HG02759 (cell line): ENCODE data around the gene CAT.

Experiments used
- ATAC-seq: cut with Tn5 transposase; IDR thresholded peaks from one replicate; pipeline ENCODE4 v1.9.1; 2021; ENCODE audit warnings: mild to moderate bottlenecking, moderate library complexity; ENCODE audit not compliant: unreplicated experiment

CAT gene

DNA sequence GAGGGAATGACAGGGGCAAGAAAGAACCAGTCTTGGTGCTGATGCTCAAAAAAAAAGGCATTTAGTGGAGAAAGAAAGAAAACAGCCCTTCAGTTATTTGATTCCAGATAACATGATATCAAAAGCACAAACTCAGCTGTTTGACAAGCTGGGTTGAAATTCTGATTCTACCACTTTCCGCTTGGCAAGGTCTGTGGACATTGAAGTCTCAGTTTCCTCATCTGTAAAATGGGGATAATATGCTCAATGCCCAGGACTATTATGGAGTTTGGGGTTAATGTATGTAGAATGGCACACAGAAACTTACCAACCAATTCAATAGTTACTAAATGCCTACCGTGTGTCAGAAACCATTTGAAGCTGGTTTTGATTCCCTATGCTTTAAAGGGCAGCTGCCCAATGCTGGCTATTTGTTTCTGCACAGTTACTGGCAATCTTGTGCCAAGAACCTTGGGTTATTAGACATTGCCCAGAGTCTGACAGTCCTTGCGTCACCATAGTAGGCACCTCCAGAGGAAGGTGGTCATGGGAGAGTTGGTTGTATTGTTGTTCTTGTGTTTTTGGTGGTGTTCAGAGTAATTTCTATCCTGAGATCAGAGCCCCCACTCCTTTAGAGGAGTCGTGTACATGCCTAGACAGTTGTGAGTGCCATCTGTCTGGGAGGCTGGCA is 55.3 kb downstream of the CAT start:
- ATAC-seq, result no peak

DNA sequence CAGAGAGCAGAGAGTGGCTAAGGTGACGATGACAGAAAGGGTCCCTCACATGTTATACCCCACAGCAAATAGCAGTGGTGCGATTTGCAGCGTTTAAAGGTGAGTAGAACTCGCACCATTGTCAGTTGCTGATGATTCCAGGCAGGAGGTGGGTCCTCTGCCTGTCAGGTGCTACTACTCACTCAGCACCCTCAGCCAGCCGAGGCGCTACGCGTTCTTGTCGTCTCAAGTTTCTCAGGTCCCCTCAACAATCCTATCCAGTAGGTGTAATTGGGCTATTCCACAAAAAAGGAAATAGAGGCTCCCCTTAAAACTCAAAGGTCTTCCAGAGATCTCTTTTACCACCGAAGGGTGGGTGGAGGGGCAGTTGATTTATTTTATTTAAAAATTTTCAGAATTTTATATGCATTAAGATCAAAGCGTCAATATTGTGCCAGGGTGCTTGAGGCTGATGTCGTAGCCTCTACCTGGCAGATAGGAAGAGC is 56.5 kb downstream of the CAT start:
- no peak for ATAC-seq

DNA sequence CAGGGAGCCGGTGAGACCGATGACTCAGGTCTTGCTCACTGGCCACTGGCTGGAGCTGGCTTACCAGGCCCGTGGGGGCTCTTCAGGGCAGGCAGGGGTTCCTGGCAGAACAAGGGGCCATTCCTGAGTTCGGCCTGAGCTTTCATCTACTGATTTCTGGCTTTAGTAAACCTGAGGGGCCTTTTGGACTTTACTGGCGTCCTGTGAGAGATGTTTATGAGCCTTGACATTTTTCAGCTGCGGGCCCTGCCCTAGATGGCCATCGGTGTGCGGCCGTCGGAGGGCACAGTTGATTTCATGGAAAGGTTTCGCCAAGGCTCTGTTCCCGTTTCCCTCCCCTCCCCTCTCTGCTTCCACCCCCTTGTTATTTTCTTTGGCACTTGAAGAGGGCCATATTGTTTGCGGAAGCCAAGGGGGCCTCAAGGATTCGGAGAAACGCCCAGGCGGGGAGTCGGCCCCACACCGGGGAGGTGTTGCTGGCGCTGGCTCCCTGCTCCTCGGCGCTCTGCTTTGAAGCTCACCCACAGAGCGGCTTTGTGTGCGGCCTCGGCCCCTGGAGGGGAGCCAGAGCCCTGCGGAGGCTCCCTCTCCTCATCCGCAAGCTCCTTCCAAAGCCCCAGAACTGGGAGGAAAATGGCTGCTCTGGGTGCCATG is 57.1 kb downstream of the CAT start:
- ATAC-seq, result no peak

DNA sequence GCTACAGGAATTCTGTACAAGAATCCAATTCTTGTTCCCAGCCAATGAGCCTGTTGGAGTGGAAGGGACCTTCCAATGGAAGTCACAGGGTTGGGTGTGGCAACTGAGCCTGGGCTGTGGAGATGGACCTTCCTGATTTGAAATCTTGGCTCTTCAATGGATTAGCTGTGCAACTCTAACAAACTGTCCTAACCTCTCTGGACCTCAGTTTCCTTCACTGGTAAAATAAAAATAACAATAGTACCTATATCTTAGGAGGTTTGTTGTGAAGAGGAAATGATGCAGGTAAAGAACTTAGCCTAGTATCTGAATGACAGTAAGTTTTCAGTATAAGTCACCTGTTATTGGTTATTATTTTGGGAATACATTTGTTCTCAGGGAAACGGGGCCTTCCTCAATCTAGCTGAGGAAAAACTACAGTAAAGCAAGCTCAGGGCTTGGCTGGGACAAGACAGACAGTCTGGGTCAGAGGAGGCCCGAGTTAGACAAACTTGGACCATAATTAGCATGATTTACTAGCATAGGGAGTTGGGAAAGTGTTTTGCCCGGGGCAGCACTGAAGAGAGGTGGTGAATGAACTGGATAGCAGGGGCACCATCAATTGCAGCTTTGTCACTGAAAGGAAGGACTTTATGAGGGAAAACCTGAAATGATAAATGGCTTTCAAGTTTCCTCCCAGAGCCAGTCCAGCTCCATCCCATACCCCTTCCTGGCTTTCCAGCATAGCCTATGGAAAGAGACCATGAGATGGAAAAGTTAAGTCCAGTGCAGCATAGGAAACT is 61.2 kb downstream of the CAT start:
- no peak for ATAC-seq

DNA sequence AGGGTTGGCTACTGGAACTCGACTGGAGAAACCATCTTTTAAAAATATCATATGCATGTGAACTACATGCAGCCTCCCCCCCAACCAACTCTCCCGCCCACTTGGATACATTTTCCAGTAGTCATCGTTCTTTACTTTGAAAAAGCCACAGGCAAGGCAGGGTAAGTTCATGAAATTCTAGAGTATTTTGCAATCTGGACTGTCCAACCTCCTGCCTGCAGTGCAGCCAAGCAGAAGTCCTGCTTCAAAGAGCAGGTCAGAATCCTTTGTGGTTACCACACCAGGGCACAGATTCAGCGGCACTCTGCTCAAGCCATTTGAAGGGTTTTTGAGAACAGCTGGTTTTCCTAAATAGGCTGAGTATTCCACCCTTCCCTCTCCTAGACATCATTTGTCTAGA is 62.8 kb downstream of the CAT start:
- ATAC-seq, result no peak

DNA sequence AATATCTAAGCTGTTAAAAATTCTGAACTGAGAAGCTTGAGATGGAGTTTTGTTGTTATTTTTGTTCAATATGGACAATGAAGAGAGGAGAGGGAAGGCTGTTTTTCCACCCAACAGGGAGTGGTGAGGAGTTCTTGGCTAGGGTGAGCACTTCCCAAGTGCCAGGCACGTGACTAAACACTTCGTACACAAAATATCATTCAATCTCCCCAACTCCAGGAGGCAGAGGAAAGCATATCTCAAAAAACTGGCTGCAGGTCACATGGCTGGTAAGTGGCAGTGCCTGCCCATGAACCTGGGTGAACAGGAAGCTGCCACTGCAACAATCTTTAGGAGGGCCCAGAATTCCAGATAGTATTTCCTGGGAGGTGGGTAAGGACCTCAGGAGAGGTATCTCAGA is 63.2 kb downstream of the CAT start:
- no peak for ATAC-seq

DNA sequence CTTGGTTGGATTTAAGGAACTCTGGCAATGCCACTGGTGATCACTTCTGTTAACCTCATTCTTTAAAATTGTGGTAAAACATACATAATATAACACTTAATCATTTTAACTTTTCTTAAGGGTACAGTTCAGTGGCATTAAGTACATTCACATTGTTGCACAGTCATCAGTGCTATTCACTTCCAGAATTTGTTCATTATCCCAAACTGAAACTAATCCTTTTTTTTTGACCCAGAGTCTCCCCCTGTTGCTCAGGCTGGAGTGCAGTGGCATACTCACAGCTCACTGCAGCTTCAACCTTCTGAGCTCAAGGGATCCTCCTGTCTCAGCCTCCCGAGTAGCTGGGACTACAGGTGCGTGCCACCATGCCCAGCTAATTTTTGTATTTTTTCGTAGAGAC is 64.2 kb downstream of the CAT start:
- ATAC-seq, result no peak

DNA sequence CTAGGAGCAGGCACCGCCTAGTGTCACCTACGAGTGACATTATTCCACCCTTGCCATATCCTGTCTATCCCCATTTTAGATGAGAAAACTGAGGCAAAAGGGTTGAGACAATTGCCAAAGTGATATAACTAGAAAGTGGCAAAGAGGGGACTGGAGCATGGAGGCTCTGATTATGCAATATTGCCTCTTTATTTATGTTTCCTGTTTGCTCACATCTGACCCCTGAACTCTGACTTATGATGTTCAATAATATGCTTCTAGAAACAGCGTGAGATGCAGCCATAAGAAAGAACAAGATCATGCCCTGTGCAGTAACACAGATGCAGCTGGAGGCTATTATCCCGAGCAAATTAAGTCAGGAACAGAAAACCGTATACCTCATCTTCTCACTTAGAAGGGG is 67.1 kb downstream of the CAT start:
- ATAC-seq, result no peak

DNA sequence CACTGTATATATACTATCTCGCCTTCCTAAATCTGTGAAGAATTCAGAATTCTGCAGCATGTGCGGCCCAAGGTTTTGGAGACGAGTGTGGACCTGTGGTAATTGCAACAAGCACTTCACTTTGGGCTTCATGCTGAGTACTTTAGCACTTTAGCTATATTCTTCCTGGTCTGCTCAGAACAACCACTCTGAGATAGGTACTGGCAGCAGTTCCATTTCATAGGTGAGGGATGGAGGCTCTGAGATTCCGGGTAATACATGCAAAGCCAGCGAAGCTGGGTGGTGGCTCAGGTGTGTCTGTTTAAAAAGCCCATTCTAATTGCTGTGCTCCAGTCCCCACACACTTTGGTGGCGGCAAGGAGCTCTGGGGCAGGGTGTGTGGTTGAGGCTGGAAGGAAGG is 68.4 kb downstream of the CAT start:
- ATAC-seq, result no peak

DNA sequence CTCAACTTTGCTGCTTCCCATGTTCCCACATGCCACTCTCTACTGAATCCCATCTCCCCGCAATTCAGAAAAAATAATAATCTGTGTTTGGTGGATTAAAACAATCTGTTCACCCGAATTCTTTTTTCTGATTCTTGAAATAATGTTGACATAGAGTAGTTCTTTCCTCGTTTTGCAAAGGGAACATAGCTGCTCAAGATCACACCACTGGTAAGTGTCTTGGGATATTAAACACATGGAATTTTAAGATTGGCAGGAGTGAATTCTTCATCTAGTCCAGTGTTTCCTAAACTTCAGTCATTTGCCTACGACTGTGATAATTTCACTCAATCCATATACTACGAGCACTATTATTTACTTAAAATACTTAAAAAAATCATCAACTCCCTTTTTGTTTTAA is 68.9 kb downstream of the CAT start:
- no peak for ATAC-seq

DNA sequence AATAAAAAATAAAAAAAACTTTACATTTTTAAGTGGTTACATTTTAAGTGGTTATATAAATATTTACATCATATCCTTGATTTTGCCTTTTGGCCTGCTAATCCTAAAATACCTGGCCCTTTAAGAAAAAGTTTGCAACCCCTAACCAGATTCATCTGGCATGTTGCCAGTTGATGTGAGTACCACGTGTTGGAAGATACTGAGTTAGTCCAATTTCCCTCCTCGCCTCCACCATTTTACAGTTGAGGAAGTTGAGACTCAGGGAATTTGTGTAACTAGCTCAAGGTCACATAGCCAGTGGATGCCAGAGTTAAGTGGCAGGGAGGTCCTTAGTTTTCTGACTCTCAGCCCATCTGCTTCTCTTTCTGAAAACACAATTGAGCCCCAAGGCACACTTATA is 69.8 kb downstream of the CAT start:
- no peak for ATAC-seq

DNA sequence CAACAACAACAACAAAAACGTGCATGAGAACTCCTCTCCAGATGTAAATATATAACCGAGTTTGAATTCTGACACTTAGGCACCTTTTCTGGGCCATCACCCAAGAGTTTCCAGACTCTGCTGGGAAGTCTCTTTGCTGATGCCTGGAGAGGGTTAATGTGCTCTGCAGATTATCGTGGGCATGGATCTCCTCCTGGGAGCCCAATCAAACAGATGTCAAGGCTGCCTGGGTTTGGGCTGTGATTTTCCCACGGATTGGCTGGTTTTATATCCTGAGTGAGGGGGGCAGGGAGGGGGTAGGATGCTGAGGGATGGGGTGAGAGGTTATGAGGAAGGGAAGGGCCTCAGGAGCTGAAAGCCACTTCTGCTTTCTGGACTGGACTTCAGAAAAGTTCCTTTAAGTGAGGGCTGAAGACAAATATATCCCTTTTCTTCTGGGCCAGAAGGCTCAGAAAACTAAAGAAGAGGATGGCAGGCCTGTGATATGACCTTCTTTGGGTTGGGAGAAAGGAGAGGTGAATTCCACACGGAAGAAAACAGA is 70.7 kb downstream of the CAT start:
- no peak for ATAC-seq

DNA sequence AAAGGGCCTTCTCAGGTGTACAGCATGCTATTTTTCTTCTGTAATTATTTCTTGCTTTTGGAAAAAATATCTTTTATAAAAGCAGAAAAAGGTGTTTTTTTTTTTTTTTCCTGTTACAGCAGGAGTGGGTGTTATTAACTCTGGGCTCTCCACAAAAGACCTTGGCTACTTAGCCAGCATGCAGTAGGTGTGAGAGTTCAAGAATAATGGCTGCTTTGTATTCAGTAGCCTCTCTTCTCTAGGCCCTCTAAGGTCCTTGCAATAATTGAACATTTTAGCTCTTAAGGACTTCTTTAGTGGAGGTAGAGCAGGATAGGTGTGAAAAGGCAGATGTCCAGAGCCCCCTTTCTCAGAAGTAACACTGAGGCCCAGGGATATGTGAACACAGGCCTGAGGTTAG is 71.5 kb downstream of the CAT start:
- no peak for ATAC-seq

DNA sequence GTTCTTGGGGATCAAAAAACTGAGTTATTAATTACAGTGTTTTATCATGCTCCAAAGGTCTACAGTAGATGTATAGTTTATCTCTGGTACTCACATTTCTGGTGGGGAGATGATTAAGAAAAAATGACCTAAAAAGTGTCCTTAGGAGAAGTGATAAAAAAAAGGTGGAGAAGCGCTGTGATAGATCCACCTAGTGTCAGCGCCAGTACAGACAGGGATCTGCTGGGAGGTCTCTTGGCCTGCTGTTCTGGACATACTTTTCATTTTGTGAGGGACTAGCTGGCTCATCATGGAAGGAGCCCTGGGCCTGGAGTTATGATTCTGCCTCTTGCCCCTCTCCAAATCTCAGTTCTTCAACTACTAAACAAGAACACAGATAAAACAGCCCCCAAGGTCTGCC is 71.9 kb downstream of the CAT start:
- ATAC-seq, result no peak

DNA sequence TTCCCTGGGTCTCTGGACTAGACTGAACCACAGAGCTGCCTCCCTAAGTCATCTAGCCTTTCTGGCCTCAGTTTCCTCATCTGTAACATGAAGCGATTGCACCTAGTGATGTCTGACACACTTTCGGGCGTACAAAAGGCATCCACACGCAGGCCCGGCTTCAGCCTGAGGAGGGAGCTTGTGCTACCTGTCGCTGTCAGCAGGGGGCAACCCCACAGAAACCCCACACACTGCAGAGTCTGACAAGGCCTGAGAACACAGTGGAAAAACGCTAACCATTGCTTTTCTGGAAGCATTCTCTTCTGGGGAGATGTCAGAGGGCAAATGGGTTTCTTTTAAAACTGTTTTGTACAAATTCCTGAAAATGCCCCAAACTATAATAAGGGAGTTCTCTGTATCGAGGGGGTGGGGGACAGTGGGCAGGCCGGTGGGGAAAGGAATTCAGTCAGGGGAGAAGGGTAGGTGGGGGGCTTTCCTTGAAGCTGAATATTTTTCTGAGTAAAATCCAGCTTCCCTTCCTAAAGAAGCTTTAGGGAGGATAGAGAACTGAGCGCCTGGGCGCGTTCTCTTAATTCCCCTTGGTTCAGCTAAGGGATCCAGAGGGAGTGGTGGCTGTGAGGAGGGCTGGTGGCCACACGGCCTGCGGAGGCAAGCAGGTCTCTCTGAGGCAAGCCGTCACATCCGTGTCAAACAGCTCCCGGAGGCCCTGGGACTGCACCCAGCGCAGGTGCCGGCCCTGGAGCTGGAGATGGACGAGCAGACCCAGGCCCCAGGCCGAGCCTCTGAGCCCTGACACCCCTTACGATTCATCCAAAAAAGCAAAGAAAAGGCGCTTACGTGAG is 74.3 kb downstream of the CAT start:
- ATAC-seq, result peak; percentile 98

DNA sequence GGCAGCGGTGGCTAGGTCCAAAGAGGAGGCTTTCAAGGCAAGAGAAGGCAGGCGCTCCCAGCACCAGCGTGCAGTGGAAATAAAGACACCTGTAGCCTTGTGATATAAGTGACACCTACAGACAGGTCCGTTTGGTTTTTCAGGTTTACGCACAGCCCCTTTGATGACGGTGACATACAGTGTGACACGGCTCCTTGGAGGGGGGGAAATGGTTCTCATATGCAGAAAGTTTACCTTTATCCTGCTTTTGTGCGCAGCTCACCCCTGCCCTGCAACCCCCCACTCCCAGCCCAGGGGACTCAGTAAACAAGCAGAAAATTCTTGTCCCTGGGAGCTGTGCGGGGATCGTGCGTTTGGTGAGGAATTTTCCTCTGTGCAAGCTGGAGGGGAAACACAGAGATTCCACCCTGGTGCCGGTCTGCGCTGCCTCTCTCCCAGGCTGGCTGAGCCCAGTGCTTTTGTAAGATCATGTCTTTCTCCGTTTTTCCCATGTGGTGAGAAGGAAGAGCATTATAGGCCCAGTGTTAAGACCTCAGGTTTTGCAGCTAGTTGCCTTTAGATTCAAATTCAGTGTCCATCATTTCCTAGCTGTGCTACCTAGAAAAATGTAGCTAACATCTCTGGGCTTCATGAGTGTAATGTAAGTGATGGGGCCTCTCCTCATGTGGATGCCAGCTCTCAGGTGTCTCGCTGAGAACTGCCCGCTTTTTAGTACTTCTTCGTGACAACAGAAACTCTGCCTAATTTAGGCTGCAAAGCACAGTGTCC is 75.1 kb downstream of the CAT start, which contains the start of gene ELF5:
Gene ELF5 (minus strand): TSS at position 113 of the 768 bp plus-strand sequence. CDS start 8,045 bp downstream, outside the sequence.
- ATAC-seq, result no peak

DNA sequence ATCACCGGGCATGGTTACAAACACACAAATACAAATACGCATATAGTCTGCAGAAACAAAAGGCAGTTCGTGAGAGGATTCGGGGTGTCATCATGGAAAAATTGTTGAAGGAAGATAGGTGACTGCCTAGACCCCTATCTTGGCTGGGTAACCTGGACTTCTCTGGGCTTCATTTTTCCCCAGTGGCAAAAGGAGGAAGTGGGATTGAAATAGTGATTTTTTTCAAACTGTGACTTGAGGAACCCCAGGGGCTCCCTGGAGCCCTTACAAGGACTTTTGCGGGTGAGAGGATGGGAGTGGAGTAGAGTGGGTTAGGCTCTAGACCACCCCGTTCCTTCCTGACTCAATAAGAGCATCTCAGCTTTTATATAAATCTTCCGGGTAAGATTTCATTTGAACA is 75.9 kb downstream of the CAT start:
- no peak for ATAC-seq

DNA sequence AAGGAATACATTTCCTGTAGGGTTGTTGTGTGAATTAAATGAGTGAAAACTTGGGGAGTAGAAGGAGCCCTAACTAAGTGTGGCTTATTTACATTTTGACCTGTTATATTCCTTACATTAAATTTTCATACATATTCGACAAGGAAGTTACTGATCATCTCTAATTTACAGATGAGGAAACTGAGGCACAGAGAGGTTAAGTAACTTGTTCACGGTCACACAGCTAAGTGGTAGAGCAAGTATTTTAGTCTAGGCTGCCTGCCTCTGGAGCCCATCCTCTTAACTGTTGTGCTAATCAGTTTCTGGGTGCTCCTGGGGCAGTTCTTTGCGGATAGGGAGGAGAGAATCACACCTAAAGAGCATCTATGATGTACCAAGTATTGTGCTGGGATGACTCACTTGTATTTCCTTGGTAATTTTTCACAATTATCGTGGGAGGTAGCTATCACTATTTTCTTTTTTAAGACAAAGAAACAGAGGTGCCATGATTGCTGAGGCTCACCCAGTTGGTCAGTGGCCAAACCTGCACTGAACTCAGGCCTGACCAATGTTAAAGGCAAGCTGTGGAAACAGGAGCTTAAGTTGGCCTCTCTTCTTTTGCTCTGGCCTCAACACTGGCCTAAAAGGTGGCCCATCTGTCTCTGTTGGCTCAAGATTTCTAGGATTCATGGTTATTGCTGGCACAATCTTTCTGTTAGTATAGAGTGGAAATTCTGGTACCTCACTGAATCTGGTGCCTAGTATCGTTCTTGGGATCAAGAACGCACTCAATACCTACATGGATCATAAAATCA is 77.7 kb downstream of the CAT start:
- no peak for ATAC-seq

DNA sequence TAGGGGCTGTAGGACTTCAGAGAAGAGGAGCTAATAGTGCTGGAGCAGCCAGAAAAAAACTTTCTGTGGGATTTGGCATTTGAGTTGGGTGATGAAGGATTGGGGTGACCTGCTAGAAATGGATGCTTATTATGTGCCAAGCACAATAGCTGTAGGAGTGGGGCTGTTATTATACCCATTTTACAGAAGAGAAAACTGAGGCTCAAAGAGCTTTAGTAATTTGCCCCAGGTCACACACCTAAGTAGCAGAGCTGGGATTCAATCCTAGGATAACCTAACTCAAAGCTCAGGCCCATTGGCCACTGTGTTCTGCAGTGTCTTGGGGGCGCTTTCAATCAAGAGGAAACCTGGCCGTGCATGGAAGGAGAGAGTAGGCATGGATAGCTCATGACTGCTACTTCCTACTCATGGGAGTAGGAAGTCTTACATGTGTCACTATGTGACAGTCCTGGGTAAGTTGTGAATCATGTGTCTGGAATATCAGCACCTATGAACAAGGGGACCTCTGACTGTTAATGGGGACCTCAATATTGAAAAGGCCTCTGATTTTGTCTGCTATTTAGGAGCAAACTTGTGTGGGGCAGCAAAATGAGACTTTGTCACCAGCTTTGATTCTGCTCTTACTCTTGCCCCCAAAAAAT is 81.0 kb downstream of the CAT start:
- ATAC-seq, result no peak
